Transverse colon (tissue), 3 donors: ENCODE measurements around the gene LNX2.

Source experiments
- CTCF ChIP-seq, 5 experiments: fragments of 200-600 bp in 3 of 5; fragments of 450-650 bp in 2 of 5; sonication (generic) in 3 of 5; IDR thresholded peaks; 1 replicate in 2 of 5; 2 replicates in 3 of 5; pipeline ENCODE4 v1.5.1; 2016 to 2017; ENCODE audit warnings: antibody characterized with exemption in 5 of 5, inconsistent platforms in 3 of 5, mild to moderate bottlenecking in 2 of 5, moderate library complexity in 1 of 5
- POLR2A ChIP-seq: fragments of 450-650 bp; IDR thresholded peaks from one replicate; pipeline ENCODE4 v1.6.1; 2016; ENCODE audit warnings: antibody characterized with exemption, mild to moderate bottlenecking, moderate library complexity

GRCh38 chr13:27631156-27631555 lies 10.8 kb upstream of the LNX2 start:
- TF ChIP-seq CTCF (IDR thresholded peaks at IDR 0.05): no peak
- no peak for TF ChIP-seq POLR2A
